ENCODE measurements around the gene SLC38A7. TPM values are rescaled to one million over a fixed set of nuclear protein-coding genes. Genes with fewer than 3 reads are reported as not detected.

SLC38A7 gene
- total RNA-seq, 3 donors from 2014 or later: 9.4 to 21.9 (median 14.9) TPM

GRCh38 chr16:58647107-58647506 lies 37.5 kb downstream of the SLC38A7 start:
- intact Hi-C loops (cut with DNase I, micrococcal nuclease): no loop called here
- no peak for ATAC-seq

DNA sequence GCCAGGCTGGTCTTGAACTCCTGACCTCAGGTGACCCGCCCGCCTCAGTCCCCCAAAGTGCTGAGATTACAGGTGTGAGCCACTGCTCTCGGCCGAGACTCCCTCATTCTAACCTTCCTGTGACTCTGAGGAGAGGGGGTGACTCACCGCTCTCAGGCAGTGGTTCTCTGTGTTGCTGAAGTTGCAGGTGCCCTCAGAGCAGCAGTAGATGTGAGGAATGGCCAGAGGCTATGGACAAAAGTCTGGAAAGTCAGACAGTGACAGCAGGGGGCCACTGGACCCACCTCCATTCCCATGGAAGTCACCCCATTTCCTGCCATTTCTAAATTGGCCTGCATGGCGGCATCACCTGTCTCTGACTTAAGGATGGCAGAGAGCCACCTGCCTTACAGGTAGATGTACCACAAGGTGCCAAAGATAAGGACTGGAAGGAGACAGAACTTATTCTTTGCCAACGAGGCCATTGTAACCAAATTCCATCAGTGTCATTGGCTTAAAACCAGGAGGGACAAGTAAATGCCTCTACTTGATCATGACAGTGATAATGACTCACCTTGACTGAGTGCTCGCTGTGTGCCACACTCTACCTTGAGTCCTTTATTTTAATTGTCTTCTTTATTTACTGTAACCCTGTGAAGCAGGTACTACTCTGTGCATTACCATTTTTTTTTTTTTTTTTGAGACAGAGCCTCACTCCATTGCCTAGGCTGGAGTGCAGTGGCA lies 39.6 kb downstream of the SLC38A7 start:
- Histone ChIP-seq H3K4me1 (ENCODE audit: low read depth) (peaks cover 2% of the 10 kb centered on the region), H3K9me3 (no peaks in the 10 kb centered on the region), H3K36me3 (ENCODE audit: low read depth) (no peaks in the 10 kb centered on the region), H3K4me3 (no peak overlapping the region)
- TF ChIP-seq, protein P1, sequence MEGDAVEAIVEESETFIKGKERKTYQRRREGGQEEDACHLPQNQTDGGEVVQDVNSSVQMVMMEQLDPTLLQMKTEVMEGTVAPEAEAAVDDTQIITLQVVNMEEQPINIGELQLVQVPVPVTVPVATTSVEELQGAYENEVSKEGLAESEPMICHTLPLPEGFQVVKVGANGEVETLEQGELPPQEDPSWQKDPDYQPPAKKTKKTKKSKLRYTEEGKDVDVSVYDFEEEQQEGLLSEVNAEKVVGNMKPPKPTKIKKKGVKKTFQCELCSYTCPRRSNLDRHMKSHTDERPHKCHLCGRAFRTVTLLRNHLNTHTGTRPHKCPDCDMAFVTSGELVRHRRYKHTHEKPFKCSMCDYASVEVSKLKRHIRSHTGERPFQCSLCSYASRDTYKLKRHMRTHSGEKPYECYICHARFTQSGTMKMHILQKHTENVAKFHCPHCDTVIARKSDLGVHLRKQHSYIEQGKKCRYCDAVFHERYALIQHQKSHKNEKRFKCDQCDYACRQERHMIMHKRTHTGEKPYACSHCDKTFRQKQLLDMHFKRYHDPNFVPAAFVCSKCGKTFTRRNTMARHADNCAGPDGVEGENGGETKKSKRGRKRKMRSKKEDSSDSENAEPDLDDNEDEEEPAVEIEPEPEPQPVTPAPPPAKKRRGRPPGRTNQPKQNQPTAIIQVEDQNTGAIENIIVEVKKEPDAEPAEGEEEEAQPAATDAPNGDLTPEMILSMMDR (IDR thresholded peaks at IDR 0.05): no peak
- intact Hi-C loops (cut with DNase I, micrococcal nuclease): no loop called here
- DNase-seq: no peak
- no peak for ATAC-seq

More at GRCh38 chr16:58647107-58647506, 37.5 kb downstream of the SLC38A7 start:
- no peaks in the 10 kb centered on the region for H3K9me3 ChIP-seq
- DNase-seq: no peak
- H3K36me3 ChIP-seq (ENCODE audit: low read depth): no peaks in the 10 kb centered on the region
- TF ChIP-seq, protein P1 (IDR thresholded peaks at IDR 0.05): no peak
- no peak overlapping the region for H3K4me3 ChIP-seq
- peaks cover 9% of the 10 kb centered on the region for H3K4me1 ChIP-seq (ENCODE audit: low read depth)

DNA sequence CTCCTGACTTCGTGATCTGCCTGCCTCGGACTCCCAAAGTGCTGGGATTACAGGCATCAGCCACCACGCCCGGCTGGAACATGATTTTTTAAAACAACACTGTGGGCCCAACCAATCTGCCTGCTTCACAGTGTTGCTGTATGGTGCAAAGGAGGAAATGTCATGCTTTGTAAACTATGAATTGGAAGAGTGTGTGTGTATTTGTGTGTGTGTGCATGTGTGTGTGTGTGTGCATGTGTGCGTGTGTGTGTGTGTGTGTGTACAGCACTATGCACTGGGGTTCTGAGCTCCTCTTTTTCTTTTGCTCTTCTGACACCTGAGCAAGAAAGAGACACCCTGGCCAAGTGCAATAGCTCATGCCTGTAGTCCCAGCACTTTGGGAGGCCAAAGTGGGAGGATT lies 40.5 kb downstream of the SLC38A7 start:
- intact Hi-C loops (cut with DNase I, micrococcal nuclease): no loop called here
- Histone ChIP-seq H3K4me1 (ENCODE audit: low read depth) (no peaks in the 10 kb centered on the region), H3K4me3 (no peak overlapping the region), H3K36me3 (ENCODE audit: low read depth) (no peaks in the 10 kb centered on the region), H3K9me3 (no peaks in the 10 kb centered on the region)
- DNase-seq: no peak
- TF ChIP-seq, protein P1 (IDR thresholded peaks at IDR 0.05): no peak
- no peak for ATAC-seq

GRCh38 chr16:58640949-58641348 lies 43.6 kb downstream of the SLC38A7 start:
- peak in 1 of 3 donors; percentile 1 for DNase-seq
- ATAC-seq: no peak
- no peaks in the 10 kb centered on the region for H3K4me1 ChIP-seq (ENCODE audit: low read depth)
- H3K36me3 ChIP-seq (ENCODE audit: low read depth): no peaks in the 10 kb centered on the region
- H3K9me3 ChIP-seq: no peaks in the 10 kb centered on the region
- intact Hi-C loops (cut with DNase I, micrococcal nuclease): no loop called here
- TF ChIP-seq, protein P1 (IDR thresholded peaks at IDR 0.05): no peak
- no peak overlapping the region for H3K4me3 ChIP-seq

- Histone ChIP-seq H3K36me3 (ENCODE audit: low read depth) (no peaks in the 10 kb centered on the region), H3K9me3 (no peaks in the 10 kb centered on the region), H3K4me1 (ENCODE audit: low read depth) (no peaks in the 10 kb centered on the region), H3K4me3 (no peak overlapping the region)
- TF ChIP-seq, protein P1 (IDR thresholded peaks at IDR 0.05): no peak
- ATAC-seq (no peak), DNase-seq (peak in 1 of 3 donors; percentile 12)
- intact Hi-C loops (cut with DNase I, micrococcal nuclease): no loop called here
Measured at GRCh38 chr16:58639836-58640235, 44.7 kb downstream of the SLC38A7 start.
